ENCODE results near the gene SPATA31D4.

Gene SPATA31D4

DNA sequence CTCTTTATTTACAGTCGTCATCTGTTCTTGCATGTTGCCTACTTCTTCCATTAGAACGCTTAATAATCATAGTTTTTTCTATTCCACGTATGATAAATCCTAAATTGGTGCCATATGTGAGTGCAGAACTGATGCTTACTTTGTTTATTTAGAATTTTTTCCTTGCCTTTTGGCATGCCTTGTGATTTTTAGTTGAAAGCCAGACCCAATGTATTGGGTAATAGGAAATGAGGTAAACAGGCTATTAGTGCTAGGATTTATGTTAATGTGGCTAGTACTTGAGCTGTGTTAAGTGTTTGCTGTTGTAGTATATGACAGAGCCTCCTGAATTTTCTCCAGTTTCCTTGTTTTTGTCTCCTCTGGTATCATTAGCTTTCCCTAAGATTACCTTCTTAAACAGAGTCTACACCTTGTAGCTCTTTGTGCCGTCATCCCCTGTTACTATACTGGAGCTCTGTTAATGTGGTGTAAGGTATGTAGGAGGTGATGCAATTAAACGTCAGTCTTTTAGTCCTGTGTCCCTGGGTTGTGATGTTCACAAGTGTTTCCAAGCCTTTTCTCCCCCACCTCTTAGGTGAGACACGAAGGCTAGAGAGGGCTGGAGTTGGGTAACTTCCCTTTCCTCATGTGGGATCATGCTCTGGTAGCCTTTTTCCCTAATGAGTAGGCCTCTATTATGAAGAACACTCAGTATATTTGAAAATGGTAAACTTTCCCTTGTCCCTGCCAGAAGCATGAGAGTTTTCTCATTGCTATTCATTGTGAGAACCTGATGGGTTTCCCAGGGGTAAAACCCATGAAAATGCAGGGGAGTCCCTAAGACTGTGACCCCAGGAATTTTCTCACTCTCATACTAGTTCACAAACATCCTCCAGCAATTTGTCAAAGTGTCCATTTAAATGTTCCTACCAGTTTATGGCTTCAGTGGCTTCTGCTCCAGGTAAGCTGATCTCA is 36.3 kb downstream of the SPATA31D4 start:
- no peak for DNase-seq (ENCODE audit: low spot score)

DNA sequence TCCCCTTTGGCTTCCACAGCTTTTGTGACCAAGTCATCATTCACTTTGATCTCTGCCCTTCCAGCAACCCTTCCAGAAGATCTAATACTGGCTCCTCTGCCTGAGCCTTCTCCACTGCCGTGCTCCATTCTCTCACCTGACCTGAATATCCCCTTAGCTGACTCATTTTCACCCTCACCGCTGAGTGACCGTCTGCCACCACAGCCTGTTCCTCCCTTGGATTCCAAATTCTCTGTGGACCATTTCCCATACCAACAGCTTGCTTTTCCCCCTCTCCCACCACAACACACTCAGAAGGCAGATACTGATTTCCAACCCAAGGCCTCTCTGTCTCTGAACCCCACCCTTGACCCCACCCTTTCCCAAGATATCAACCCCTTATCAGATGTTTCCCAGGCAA is 39.8 kb downstream of the SPATA31D4 start:
- DNase-seq (ENCODE audit: low spot score), result no peak

DNA sequence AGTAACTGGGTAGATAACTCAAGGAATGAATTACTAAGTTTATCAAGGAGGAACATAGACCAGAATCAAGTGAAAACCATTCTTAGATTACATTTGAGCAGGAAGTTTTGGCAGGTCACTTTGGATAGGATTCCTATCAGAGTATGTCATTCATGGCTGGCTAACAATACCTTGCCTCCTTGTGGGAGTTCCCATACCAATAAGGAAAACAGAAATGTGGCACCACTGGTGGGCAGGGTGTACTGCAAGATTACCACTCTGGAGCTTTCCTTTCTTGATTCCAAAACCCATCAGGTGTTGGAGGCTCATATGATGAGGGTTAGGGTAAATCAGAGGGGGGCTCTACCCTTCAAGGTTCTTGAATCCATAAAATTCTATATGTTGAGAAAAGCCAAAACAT is 41.7 kb downstream of the SPATA31D4 start:
- DNase-seq (ENCODE audit: low spot score), result no peak

DNA sequence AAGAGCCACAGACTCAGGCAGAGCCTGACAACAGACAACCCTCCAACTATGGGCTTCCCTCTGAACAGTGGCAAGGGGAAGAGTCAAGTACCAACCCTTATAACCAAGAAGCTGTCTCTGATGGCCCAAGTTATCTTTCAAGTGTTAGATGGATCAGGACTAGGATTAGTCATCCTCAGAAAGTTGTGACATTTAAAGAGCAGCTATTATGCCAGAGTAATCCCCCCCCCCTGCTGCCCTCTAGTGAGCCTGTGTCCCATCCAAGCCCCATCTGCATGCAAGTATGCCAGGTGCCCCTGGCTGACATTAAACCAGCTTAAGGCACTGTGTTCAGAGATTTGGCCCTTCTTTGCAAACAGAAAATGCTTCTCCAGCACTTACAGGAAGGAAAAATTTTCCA is 43.5 kb downstream of the SPATA31D4 start:
- DNase-seq (ENCODE audit: low spot score), result no peak

DNA sequence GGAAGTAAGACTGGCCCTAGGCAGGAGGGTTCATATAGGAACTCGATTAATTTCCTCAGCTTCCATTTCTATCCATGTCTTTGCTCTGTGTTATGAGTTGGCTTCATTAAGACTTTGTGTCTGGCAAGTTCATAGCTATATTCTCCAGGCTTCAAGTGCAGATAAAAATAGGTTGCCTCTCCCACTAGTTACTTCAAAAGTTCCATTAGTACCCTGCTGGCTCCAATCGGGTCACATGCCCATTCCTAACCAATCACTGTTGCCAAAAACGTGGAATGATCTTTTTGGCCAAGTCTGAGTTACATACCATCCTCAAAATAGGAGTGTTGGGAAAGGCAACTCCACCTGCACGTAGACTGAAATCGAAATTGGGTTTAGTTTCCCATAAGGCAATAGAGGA is 46.5 kb downstream of the SPATA31D4 start:
- no peak for DNase-seq (ENCODE audit: low spot score)

DNA sequence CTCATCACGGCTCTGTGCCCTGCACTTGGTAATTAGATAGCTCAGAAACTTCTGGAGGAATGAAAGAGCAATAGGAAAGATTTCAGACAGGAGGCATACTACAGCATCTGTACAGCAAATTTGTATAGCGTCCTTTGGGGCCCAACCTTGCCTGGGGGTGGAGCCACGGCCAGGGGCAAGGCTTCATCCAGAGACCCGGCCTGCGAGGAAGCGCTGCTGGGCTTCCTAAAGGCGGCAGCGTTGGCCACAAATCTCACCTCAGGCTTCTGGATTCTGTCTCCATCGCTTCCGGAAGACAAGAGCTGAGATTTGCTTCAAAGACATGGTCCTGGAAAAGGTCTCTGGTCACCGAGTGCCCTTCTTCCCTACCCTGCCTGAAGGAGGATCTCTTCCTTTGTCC is 48.1 kb downstream of the SPATA31D4 start:
- no peak for DNase-seq (ENCODE audit: low spot score)

DNA sequence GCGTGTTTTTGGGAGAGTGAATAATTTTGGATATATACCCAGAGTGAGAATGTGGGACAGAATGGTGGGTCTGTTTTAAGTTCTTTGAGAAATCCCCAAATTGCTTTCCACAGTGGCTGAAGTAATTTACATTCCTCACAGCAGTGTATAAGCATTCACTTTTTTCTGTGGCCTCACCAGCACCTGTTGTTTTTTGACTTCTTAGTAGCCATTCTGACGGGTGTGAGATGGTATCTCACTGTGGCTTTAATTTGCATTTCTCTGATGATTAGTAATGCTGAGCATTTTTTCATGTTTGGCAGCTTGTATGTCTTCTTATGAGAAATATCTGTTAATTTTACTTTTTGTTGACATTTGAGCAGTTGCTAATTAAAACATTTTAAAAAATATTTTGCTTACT is 51.0 kb downstream of the SPATA31D4 start:
- no peak for DNase-seq (ENCODE audit: low spot score)

DNA sequence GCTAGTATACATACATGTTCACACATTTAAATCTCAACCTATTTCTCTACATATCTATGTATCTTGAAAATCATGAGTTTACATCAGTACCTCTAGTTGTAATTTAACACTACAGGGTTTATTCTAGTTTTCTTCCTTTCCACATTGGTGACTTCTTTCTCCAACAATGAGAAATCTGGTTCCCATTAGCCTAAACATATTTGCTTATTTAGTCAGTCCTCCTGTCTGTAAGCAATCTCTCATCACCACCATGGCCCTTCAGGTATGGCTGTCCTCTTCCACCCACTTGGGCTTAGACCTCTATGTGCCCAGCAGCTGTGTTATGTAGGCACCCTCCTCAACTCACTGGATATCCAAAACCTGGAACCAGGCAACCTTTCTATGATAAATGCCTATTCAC is 52.3 kb downstream of the SPATA31D4 start:
- no peak for DNase-seq (ENCODE audit: low spot score)

DNA sequence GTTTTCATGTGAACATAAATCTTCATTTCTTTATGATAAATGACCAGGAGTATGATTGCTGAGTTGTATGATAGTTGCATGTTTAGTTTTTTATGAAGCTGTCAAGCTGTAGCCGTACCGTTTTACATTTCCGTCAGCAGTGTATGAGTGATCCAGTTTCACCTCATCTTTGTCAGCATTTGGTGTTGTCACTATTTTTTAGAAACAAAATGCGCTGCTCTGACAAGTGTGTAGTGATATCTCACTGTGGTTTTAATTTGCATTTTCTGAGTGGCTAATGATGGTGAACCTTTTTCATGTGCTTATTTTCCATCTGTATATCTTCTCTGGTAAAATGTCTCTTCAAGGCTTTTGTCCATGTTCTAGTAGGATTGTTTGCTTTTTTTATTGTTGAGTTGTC is 53.7 kb downstream of the SPATA31D4 start:
- no peak for DNase-seq (ENCODE audit: low spot score)
